Measurements from ENCODE around the gene CWH43.

DNA sequence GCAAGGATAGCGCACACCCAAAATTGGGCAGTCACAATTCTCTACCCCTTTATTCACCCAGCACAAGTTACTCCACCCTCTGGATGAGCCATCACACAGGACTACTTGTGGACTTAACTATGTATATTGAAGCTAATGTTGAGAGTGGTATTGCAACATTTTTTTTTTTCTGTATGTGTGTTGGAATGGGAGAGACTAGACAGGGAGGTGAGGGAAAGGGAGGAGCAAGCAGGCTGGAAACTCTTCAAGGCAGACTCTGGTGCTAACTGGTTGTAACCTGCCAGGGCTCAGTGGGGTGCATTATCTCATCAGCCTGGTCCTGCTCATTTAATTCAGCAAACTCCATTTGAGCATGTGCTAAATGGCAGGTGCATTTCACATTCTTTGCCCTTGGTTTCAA is 18.4 kb upstream of the CWH43 start:
- TF ChIP-seq HMGXB4 (CRISPR knock-in tag; IDR thresholded peaks at IDR 0.05; ENCODE audit: borderline replicate concordance) (no peak), CTCF (IDR thresholded peaks at IDR 0.05) (no peak), USF2 (IDR thresholded peaks at IDR 0.05) (no peak), RFX5 (IDR thresholded peaks at IDR 0.05) (no peak), PHF8 (IDR thresholded peaks at IDR 0.05; ENCODE audit: borderline replicate concordance, low read depth) (no peak), CEBPB (IDR thresholded peaks at IDR 0.05) (no peak), EP300 (IDR thresholded peaks at IDR 0.05) (no peak), RAD21 (conservative IDR thresholded peaks at IDR 0.05 in 1 of 2, IDR thresholded peaks at IDR 0.05 in 1 of 2) (no peak), SMC3 (IDR thresholded peaks at IDR 0.05) (no peak)
- TF ChIP-seq, protein P1, sequence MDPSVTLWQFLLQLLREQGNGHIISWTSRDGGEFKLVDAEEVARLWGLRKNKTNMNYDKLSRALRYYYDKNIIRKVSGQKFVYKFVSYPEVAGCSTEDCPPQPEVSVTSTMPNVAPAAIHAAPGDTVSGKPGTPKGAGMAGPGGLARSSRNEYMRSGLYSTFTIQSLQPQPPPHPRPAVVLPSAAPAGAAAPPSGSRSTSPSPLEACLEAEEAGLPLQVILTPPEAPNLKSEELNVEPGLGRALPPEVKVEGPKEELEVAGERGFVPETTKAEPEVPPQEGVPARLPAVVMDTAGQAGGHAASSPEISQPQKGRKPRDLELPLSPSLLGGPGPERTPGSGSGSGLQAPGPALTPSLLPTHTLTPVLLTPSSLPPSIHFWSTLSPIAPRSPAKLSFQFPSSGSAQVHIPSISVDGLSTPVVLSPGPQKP (IDR thresholded peaks at IDR 0.05; ENCODE audit: low read depth, low read length): no peak

Measured in A549 (cell line).